COR-L47 (cell line): ENCODE data around the gene CFAP210.
"Not testable (repeated sequence)": the region's sequence is repeated elsewhere in the genome, so short reads cannot be mapped to it uniquely, and the experiment has no call there.

Experiments used
- DNase-seq: peaks from one replicate; lab custom pipeline; 2025; lab: John Stamatoyannopoulos, UW

Gene CFAP210

GRCh38 chr2:169711751-169712509 is 17.7 kb upstream of the CFAP210 start:
- peak; percentile 29 for DNase-seq

GRCh38 chr2:169709981-169710380 is 15.8 kb upstream of the CFAP210 start:
- DNase-seq: no peak

GRCh38 chr2:169709331-169709730 is 15.1 kb upstream of the CFAP210 start:
- DNase-seq: no peak

GRCh38 chr2:169707626-169708025 is 13.4 kb upstream of the CFAP210 start:
- no peak for DNase-seq

- no peak for DNase-seq
Measured at GRCh38 chr2:169705927-169706326, 11.7 kb upstream of the CFAP210 start.

GRCh38 chr2:169704160-169704708 is 10.0 kb upstream of the CFAP210 start:
- DNase-seq: no peak

- DNase-seq: no peak
Measured at GRCh38 chr2:169702996-169703395, 8.8 kb upstream of the CFAP210 start.

GRCh38 chr2:169699173-169699572 is 5.0 kb upstream of the CFAP210 start:
- DNase-seq: not testable (repeated sequence)

GRCh38 chr2:169696381-169696780 is 2.2 kb upstream of the CFAP210 start:
- DNase-seq: no peak

GRCh38 chr2:169694894-169695260 is 672 bp upstream of the CFAP210 start:
- no peak for DNase-seq

GRCh38 chr2:169693360-169693759 is 845 bp downstream of the CFAP210 start:
- peak; percentile 52 for DNase-seq

GRCh38 chr2:169692718-169693117 is 1.5 kb downstream of the CFAP210 start:
- no peak for DNase-seq

- no peak for DNase-seq
Measured at GRCh38 chr2:169690958-169691357, 3.2 kb downstream of the CFAP210 start.

- DNase-seq: not testable (repeated sequence)
Measured at GRCh38 chr2:169687943-169688342, 6.3 kb downstream of the CFAP210 start.

GRCh38 chr2:169686825-169687224 is 7.4 kb downstream of the CFAP210 start:
- not testable (repeated sequence) for DNase-seq

GRCh38 chr2:169684712-169685111 is 9.5 kb downstream of the CFAP210 start:
- DNase-seq: not testable (repeated sequence)

- DNase-seq: no peak
Measured at GRCh38 chr2:169684135-169684565, 10.1 kb downstream of the CFAP210 start.

GRCh38 chr2:169683425-169684134 is 10.6 kb downstream of the CFAP210 start:
- DNase-seq: no peak

- DNase-seq: no peak
Measured at GRCh38 chr2:169683054-169683424, 11.2 kb downstream of the CFAP210 start.

GRCh38 chr2:169676850-169677249 is 17.4 kb downstream of the CFAP210 start:
- no peak for DNase-seq

GRCh38 chr2:169676357-169676756 is 17.8 kb downstream of the CFAP210 start:
- DNase-seq: no peak

GRCh38 chr2:169673921-169674320 is 20.3 kb downstream of the CFAP210 start:
- DNase-seq: no peak

GRCh38 chr2:169673106-169673505 is 21.1 kb downstream of the CFAP210 start:
- DNase-seq: no peak
